GM23338 (cell line): ENCODE data around the gene IRAK1. TPM values are rescaled to one million over a fixed set of nuclear protein-coding genes. Genes with fewer than 3 reads are reported as not detected.

Experiments
- ATAC-seq: fragments of 200-7000 bp; cut with Tn5 transposase; 3 replicates; pipeline ENCODE4 v1.9.1; 2020
- DNase-seq: peaks from one replicate; pipeline ENCODE4 v3.0.0-alpha.2; 2015; ENCODE audit warnings: low spot score
- H2AFZ ChIP-seq: fragments of 200-600 bp; sonication (generic); 2 replicates; pipeline ENCODE4 v1.8.0; 2016; ENCODE audit warnings: antibody characterized with exemption, mild to moderate bottlenecking, moderate library complexity
- H3F3A ChIP-seq: fragments of 200-600 bp; sonication (generic); replicated peaks from 2 replicates; pipeline ENCODE4 v1.8.0; 2017; ENCODE audit warnings: antibody characterized with exemption, mixed run types, low read depth
- H3K27ac ChIP-seq: fragments of 200-600 bp; sonication (generic); 2 replicates; pipeline ENCODE4 v1.6.1; 2016; ENCODE audit warnings: low read depth
- H3K27me3 ChIP-seq: fragments of 200-600 bp; sonication (generic); 2 replicates; pipeline ENCODE4 v1.8.0; 2016; ENCODE audit warnings: mild to moderate bottlenecking, mixed run types, moderate library complexity; ENCODE audit not compliant: insufficient read depth
- H3K36me3 ChIP-seq: fragments of 200-600 bp; sonication (generic); 2 replicates; pipeline ENCODE4 v1.8.0; 2016; ENCODE audit warnings: mild to moderate bottlenecking; ENCODE audit not compliant: insufficient read depth
- H3K4me1 ChIP-seq: fragments of 200-600 bp; sonication (generic); 2 replicates; pipeline ENCODE4 v1.8.0; 2016; ENCODE audit warnings: mild to moderate bottlenecking, moderate library complexity; ENCODE audit not compliant: insufficient read depth
- H3K4me2 ChIP-seq: fragments of 200-600 bp; sonication (generic); 2 replicates; pipeline ENCODE4 v1.7.1; 2017; ENCODE audit warnings: mixed run types
- H3K4me3 ChIP-seq: fragments of 200-600 bp; sonication (generic); 2 replicates; pipeline ENCODE4 v1.6.1; 2016; ENCODE audit warnings: mixed run types
- H3K79me2 ChIP-seq: fragments of 200-600 bp; sonication (generic); replicated peaks from 2 replicates; pipeline ENCODE4 v1.8.0; 2017; ENCODE audit warnings: mild to moderate bottlenecking; ENCODE audit not compliant: insufficient read depth
- H3K9me2 ChIP-seq: fragments of 200-600 bp; sonication (generic); 2 replicates; pipeline ENCODE4 v1.8.0; 2017; ENCODE audit not compliant: insufficient read depth
- H4K20me1 ChIP-seq: fragments of 200-600 bp; sonication (generic); replicated peaks from 2 replicates; pipeline ENCODE4 v1.8.0; 2017; ENCODE audit warnings: mild to moderate bottlenecking; ENCODE audit not compliant: insufficient read depth
- H3K27ac Mint-ChIP-seq: 2 replicates; pipeline ENCODE4 v1.8.0; 2020; ENCODE audit warnings: inconsistent platforms, mild to moderate bottlenecking, moderate library complexity, mixed read lengths
- H3K27me3 Mint-ChIP-seq: 3 replicates; pipeline ENCODE4 v1.8.0; 2022; ENCODE audit warnings: low read depth, mild to moderate bottlenecking, moderate library complexity, mixed read lengths, inconsistent platforms; ENCODE audit not compliant: insufficient read depth, poor library complexity
- H3K36me3 Mint-ChIP-seq: 3 replicates; pipeline ENCODE4 v1.8.0; 2021; ENCODE audit warnings: low read depth, mild to moderate bottlenecking, inconsistent platforms, moderate library complexity, mixed read lengths
- H3K4me1 Mint-ChIP-seq: 3 replicates; pipeline ENCODE4 v1.8.0; 2020; ENCODE audit warnings: mild to moderate bottlenecking, inconsistent platforms, mixed read lengths
- H3K4me3 Mint-ChIP-seq: 3 replicates; pipeline ENCODE4 v1.8.0; 2021; ENCODE audit warnings: moderate library complexity, mild to moderate bottlenecking, inconsistent platforms, mixed read lengths
- H3K9me3 Mint-ChIP-seq: 3 replicates; pipeline ENCODE4 v1.8.0; 2020; ENCODE audit warnings: moderate library complexity, mild to moderate bottlenecking, inconsistent platforms, mixed read lengths
- CREB1 ChIP-seq: fragments of 250-450 bp; sonication (Bioruptor Pico); IDR thresholded peaks from 2 replicates; pipeline ENCODE4 v1.5.0; 2020; ENCODE audit warnings: low read depth, mild to moderate bottlenecking, moderate library complexity
- EZH2 ChIP-seq: fragments of 200-600 bp; sonication (generic); IDR thresholded peaks from one replicate; pipeline ENCODE4 v1.8.0; 2017; ENCODE audit warnings: antibody characterized with exemption, mild to moderate bottlenecking, low read depth; ENCODE audit not compliant: unreplicated experiment
- EZH2phosphoT487 ChIP-seq: fragments of 200-600 bp; sonication (generic); IDR thresholded peaks from one replicate; pipeline ENCODE4 v1.8.1; 2018; ENCODE audit warnings: antibody characterized with exemption; ENCODE audit not compliant: unreplicated experiment
- JUNB ChIP-seq: IDR thresholded peaks from one replicate; pipeline ENCODE4 v1.6.1; 2016; ENCODE audit warnings: antibody characterized with exemption; ENCODE audit not compliant: unreplicated experiment
- NANOG ChIP-seq: IDR thresholded peaks from 2 replicates; pipeline ENCODE4 v1.6.1; 2016; ENCODE audit warnings: antibody characterized with exemption, borderline replicate concordance
- POLR2AphosphoS5 ChIP-seq: IDR thresholded peaks from 2 replicates; pipeline ENCODE4 v1.6.1; 2016; ENCODE audit warnings: antibody characterized with exemption, low read depth
- STAT1 ChIP-seq: IDR thresholded peaks from one replicate; pipeline ENCODE4 v1.6.1; 2016; ENCODE audit warnings: antibody characterized with exemption; ENCODE audit not compliant: unreplicated experiment
- ZNF114 ChIP-seq: fragments of 250-450 bp; sonication (Bioruptor Pico); IDR thresholded peaks from 2 replicates; pipeline ENCODE4 v1.5.0; 2020; ENCODE audit warnings: mild to moderate bottlenecking, moderate library complexity
- ZNF331 ChIP-seq: fragments of 250-450 bp; sonication (Bioruptor Pico); IDR thresholded peaks from 2 replicates; pipeline ENCODE4 v1.5.0; 2020; ENCODE audit warnings: low read depth, mild to moderate bottlenecking, moderate library complexity
- polyA plus RNA-seq: library from polyadenylated mRNA; unstranded; fragments of >200 nt; fragmentation: Nextera tagmentation; extraction: Ambion mirVana; gene quantifications from 2 replicates; pipeline ENCODE4 v1.2.1, GENCODE V29; 2016
- total RNA-seq: library from RNA; depleted of rRNA; stranded (reverse); fragments of >200 nt; shearing (Covaris generic); gene quantifications from 2 replicates; pipeline ENCODE4 v1.2.3, GENCODE V29; 2014
- TF ChIP-seq, protein P1 (sequence below), 2 experiments: fragments of 200-600 bp in 1 of 2; sonication (generic) in 1 of 2; conservative IDR thresholded peaks; 2 replicates each; pipeline versions ENCODE4 v1.5.1 to v1.6.1; 2016 to 2017; ENCODE audit warnings: antibody characterized with exemption in 2 of 2, low read depth in 2 of 2, mild to moderate bottlenecking in 2 of 2, moderate library complexity in 1 of 2
- TF ChIP-seq, protein P2 (sequence below): IDR thresholded peaks from one replicate; pipeline ENCODE4 v1.6.1; 2018; ENCODE audit warnings: antibody characterized with exemption; ENCODE audit not compliant: unreplicated experiment
- TF ChIP-seq, protein P3 (sequence below): fragments of 250-450 bp; sonication (Bioruptor Pico); IDR thresholded peaks from 2 replicates; pipeline ENCODE4 v1.5.0; 2020; ENCODE audit warnings: mild to moderate bottlenecking, moderate library complexity
- TF ChIP-seq, protein P4 (sequence below): IDR thresholded peaks from 2 replicates; pipeline ENCODE4 v1.6.1; 2016; ENCODE audit warnings: antibody characterized with exemption

The IRAK1 gene
- total and polyA plus RNA-seq, 2 experiments from 2014 or later = 21.6 to 38.0 TPM

DNA sequence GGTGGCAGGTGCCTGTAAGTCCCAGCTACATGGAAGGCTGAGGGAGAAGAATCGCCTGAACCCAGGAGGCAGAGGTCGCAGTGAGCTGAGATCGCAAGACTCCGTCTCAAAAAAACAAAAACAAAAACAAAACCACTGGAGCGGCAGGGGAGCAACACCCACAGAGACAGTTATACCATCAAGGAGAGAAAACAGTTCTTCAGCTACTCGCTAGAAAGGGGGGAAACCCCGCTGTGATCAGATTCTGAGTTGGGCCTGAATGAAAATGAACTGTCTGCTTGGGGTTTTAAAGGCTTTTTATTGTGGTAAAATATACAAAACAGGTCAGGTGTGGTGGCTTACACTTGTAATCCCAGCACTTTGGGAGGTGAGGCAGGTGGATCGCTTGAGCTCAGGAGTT, 16.8 kb upstream of the IRAK1 start:
- H3K4me2 ChIP-seq = no peak overlapping the region
- H3K4me1 ChIP-seq = peaks cover 11% of the 10 kb centered on the region; the same call in 1 of the 2 replicates
- no peak overlapping the region for H3K4me3 ChIP-seq
- H4K20me1 ChIP-seq = no peaks in the 10 kb centered on the region
- Mint-ChIP-seq H3K4me3 (no peak overlapping the region), H3K9me3 (no peaks in the 10 kb centered on the region), H3K27me3 (peaks cover 13% of the 10 kb centered on the region), H3K27ac (no peak overlapping the region), H3K36me3 (peaks cover 19% of the 10 kb centered on the region; the same call in 2 of the 3 replicates), H3K4me1 (peaks cover 60% of the 10 kb centered on the region)
- 0 out of 2 replicates have a peak overlapping the region, but pooled peaks have one; percentile 55 for H3K27ac ChIP-seq
- DNase-seq (peak; percentile 55), ATAC-seq (peak; percentile 59)
- no peaks in the 10 kb centered on the region for H3K9me2 ChIP-seq
- no peaks in the 10 kb centered on the region for H3K27me3 ChIP-seq
- H3K79me2 ChIP-seq = peaks cover 24% of the 10 kb centered on the region
- H3F3A ChIP-seq = no peaks in the 10 kb centered on the region
- no peak overlapping the region for H2AFZ ChIP-seq
- TF ChIP-seq, protein P1, sequence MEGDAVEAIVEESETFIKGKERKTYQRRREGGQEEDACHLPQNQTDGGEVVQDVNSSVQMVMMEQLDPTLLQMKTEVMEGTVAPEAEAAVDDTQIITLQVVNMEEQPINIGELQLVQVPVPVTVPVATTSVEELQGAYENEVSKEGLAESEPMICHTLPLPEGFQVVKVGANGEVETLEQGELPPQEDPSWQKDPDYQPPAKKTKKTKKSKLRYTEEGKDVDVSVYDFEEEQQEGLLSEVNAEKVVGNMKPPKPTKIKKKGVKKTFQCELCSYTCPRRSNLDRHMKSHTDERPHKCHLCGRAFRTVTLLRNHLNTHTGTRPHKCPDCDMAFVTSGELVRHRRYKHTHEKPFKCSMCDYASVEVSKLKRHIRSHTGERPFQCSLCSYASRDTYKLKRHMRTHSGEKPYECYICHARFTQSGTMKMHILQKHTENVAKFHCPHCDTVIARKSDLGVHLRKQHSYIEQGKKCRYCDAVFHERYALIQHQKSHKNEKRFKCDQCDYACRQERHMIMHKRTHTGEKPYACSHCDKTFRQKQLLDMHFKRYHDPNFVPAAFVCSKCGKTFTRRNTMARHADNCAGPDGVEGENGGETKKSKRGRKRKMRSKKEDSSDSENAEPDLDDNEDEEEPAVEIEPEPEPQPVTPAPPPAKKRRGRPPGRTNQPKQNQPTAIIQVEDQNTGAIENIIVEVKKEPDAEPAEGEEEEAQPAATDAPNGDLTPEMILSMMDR (conservative IDR thresholded peaks at IDR 0.05; ENCODE audit: low read depth in 2 of 2) = no peak
- TF ChIP-seq CREB1 (no peak), STAT1 (no peak), EZH2phosphoT487 (no peak), ZNF331 (CRISPR knock-in tag) (no peak), POLR2AphosphoS5 (no peak), ZNF114 (CRISPR knock-in tag) (no peak), EZH2 (no peak), NANOG (no peak), JUNB (no peak)
- TF ChIP-seq, protein P2, sequence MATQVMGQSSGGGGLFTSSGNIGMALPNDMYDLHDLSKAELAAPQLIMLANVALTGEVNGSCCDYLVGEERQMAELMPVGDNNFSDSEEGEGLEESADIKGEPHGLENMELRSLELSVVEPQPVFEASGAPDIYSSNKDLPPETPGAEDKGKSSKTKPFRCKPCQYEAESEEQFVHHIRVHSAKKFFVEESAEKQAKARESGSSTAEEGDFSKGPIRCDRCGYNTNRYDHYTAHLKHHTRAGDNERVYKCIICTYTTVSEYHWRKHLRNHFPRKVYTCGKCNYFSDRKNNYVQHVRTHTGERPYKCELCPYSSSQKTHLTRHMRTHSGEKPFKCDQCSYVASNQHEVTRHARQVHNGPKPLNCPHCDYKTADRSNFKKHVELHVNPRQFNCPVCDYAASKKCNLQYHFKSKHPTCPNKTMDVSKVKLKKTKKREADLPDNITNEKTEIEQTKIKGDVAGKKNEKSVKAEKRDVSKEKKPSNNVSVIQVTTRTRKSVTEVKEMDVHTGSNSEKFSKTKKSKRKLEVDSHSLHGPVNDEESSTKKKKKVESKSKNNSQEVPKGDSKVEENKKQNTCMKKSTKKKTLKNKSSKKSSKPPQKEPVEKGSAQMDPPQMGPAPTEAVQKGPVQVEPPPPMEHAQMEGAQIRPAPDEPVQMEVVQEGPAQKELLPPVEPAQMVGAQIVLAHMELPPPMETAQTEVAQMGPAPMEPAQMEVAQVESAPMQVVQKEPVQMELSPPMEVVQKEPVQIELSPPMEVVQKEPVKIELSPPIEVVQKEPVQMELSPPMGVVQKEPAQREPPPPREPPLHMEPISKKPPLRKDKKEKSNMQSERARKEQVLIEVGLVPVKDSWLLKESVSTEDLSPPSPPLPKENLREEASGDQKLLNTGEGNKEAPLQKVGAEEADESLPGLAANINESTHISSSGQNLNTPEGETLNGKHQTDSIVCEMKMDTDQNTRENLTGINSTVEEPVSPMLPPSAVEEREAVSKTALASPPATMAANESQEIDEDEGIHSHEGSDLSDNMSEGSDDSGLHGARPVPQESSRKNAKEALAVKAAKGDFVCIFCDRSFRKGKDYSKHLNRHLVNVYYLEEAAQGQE = no peak
- TF ChIP-seq, protein P3, sequence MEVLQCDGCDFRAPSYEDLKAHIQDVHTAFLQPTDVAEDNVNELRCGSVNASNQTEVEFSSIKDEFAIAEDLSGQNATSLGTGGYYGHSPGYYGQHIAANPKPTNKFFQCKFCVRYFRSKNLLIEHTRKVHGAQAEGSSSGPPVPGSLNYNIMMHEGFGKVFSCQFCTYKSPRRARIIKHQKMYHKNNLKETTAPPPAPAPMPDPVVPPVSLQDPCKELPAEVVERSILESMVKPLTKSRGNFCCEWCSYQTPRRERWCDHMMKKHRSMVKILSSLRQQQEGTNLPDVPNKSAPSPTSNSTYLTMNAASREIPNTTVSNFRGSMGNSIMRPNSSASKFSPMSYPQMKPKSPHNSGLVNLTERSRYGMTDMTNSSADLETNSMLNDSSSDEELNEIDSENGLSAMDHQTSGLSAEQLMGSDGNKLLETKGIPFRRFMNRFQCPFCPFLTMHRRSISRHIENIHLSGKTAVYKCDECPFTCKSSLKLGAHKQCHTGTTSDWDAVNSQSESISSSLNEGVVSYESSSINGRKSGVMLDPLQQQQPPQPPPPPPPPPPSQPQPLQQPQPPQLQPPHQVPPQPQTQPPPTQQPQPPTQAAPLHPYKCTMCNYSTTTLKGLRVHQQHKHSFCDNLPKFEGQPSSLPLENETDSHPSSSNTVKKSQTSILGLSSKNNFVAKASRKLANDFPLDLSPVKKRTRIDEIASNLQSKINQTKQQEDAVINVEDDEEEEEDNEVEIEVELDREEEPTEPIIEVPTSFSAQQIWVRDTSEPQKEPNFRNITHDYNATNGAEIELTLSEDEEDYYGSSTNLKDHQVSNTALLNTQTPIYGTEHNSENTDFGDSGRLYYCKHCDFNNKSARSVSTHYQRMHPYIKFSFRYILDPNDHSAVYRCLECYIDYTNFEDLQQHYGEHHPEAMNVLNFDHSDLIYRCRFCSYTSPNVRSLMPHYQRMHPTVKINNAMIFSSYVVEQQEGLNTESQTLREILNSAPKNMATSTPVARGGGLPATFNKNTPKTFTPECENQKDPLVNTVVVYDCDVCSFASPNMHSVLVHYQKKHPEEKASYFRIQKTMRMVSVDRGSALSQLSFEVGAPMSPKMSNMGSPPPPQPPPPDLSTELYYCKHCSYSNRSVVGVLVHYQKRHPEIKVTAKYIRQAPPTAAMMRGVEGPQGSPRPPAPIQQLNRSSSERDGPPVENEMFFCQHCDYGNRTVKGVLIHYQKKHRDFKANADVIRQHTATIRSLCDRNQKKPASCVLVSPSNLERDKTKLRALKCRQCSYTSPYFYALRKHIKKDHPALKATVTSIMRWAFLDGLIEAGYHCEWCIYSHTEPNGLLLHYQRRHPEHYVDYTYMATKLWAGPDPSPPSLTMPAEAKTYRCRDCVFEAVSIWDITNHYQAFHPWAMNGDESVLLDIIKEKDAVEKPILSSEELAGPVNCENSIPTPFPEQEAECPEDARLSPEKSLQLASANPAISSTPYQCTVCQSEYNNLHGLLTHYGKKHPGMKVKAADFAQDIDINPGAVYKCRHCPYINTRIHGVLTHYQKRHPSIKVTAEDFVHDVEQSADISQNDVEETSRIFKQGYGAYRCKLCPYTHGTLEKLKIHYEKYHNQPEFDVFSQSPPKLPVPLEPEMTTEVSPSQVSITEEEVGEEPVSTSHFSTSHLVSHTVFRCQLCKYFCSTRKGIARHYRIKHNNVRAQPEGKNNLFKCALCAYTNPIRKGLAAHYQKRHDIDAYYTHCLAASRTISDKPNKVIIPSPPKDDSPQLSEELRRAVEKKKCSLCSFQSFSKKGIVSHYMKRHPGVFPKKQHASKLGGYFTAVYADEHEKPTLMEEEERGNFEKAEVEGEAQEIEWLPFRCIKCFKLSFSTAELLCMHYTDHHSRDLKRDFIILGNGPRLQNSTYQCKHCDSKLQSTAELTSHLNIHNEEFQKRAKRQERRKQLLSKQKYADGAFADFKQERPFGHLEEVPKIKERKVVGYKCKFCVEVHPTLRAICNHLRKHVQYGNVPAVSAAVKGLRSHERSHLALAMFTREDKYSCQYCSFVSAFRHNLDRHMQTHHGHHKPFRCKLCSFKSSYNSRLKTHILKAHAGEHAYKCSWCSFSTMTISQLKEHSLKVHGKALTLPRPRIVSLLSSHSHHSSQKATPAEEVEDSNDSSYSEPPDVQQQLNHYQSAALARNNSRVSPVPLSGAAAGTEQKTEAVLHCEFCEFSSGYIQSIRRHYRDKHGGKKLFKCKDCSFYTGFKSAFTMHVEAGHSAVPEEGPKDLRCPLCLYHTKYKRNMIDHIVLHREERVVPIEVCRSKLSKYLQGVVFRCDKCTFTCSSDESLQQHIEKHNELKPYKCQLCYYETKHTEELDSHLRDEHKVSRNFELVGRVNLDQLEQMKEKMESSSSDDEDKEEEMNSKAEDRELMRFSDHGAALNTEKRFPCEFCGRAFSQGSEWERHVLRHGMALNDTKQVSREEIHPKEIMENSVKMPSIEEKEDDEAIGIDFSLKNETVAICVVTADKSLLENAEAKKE = no peak
- TF ChIP-seq, protein P4, sequence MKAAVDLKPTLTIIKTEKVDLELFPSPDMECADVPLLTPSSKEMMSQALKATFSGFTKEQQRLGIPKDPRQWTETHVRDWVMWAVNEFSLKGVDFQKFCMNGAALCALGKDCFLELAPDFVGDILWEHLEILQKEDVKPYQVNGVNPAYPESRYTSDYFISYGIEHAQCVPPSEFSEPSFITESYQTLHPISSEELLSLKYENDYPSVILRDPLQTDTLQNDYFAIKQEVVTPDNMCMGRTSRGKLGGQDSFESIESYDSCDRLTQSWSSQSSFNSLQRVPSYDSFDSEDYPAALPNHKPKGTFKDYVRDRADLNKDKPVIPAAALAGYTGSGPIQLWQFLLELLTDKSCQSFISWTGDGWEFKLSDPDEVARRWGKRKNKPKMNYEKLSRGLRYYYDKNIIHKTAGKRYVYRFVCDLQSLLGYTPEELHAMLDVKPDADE = no peak
- H3K36me3 ChIP-seq = no peaks in the 10 kb centered on the region
